DND-41 (cell line): ENCODE results near the gene GPR160.
A peak's percentile ranks its signal among the peaks of the same experiment; 100 is the strongest.
"Not testable (repeated sequence)": the region's sequence is repeated elsewhere in the genome, so short reads cannot be mapped to it uniquely, and the experiment has no call there.

Source experiments
- ATAC-seq: fragments of 200-7000 bp; cut with Tn5 transposase; 3 replicates; pipeline ENCODE4 v1.9.1; 2021; ENCODE audit warnings: low read depth; ENCODE audit not compliant: insufficient read depth
- DNase-seq: peaks from one replicate; pipeline ENCODE4 v3.0.0-alpha.2; 2020
- H2AFZ ChIP-seq: 2 replicates; pipeline ENCODE4 v1.6.0; 2012; ENCODE audit warnings: low read depth, low read length
- H3K27ac ChIP-seq: 2 replicates; pipeline ENCODE4 v1.5.1; 2012; ENCODE audit warnings: low read length, inconsistent platforms
- H3K27me3 ChIP-seq: fragments of 200-600 bp; sonication (generic); 2 replicates; pipeline ENCODE4 v1.6.0; 2012; ENCODE audit warnings: low read length, mild to moderate bottlenecking, inconsistent platforms; ENCODE audit not compliant: insufficient read depth, poor library complexity
- H3K36me3 ChIP-seq: 2 replicates; pipeline ENCODE4 v1.5.1; 2012; ENCODE audit warnings: low read length, inconsistent platforms; ENCODE audit not compliant: insufficient read depth
- H3K4me1 ChIP-seq: 2 replicates; pipeline ENCODE4 v1.5.1; 2012; ENCODE audit warnings: mild to moderate bottlenecking, low read length; ENCODE audit not compliant: insufficient read depth
- H3K4me2 ChIP-seq: 2 replicates; pipeline ENCODE4 v1.6.0; 2012; ENCODE audit warnings: mild to moderate bottlenecking, moderate library complexity, low read length, inconsistent platforms; ENCODE audit not compliant: insufficient read depth
- H3K4me3 ChIP-seq, 2 experiments: fragments of 200-600 bp in 1 of 2; shearing (Covaris generic) in 1 of 2; 2 replicates each; pipeline ENCODE4 v1.5.1; 2012 to 2016; ENCODE audit warnings: inconsistent platforms in 2 of 2, low read length in 2 of 2, mild to moderate bottlenecking in 2 of 2, low read depth in 1 of 2, moderate library complexity in 1 of 2
- H3K79me2 ChIP-seq: 2 replicates; pipeline ENCODE4 v1.6.0; 2012; ENCODE audit warnings: low read length, inconsistent platforms; ENCODE audit not compliant: insufficient read depth
- H3K9ac ChIP-seq: 2 replicates; pipeline ENCODE4 v1.6.0; 2012; ENCODE audit warnings: low read depth, mild to moderate bottlenecking, inconsistent platforms, low read length, moderate library complexity
- H3K9me3 ChIP-seq: 2 replicates; pipeline ENCODE4 v1.5.1; 2012; ENCODE audit warnings: low read length, moderate library complexity, mild to moderate bottlenecking, inconsistent platforms; ENCODE audit not compliant: insufficient read depth, severe bottlenecking
- H4K20me1 ChIP-seq: 2 replicates; pipeline ENCODE4 v1.6.0; 2012; ENCODE audit warnings: low read length; ENCODE audit not compliant: insufficient read depth
- CTCF ChIP-seq: IDR thresholded peaks from 2 replicates; pipeline ENCODE4 v1.5.1; 2012; ENCODE audit warnings: borderline replicate concordance, low read length, moderate library complexity, mild to moderate bottlenecking; ENCODE audit not compliant: poor library complexity, severe bottlenecking; ENCODE audit errors: extremely low read depth
- EZH2 ChIP-seq: IDR thresholded peaks from 3 replicates; pipeline ENCODE4 v1.6.1; 2012; ENCODE audit warnings: borderline replicate concordance, low read depth, mild to moderate bottlenecking, moderate library complexity, low read length, inconsistent platforms; ENCODE audit not compliant: severe bottlenecking

Gene GPR160

GRCh38 chr3:170010498-170010897, 27.3 kb upstream of the GPR160 start:
- no peaks in the 10 kb centered on the region for H3K27me3 ChIP-seq
- ATAC-seq = no peak
- H3K79me2 ChIP-seq = no peaks in the 10 kb centered on the region
- no peak overlapping the region for H3K9ac ChIP-seq
- no peaks in the 10 kb centered on the region for H3K36me3 ChIP-seq
- TF ChIP-seq EZH2 = no peak
- TF ChIP-seq CTCF = no peak
- H3K27ac ChIP-seq = no peak overlapping the region
- H2AFZ ChIP-seq = no peak overlapping the region
- H3K9me3 ChIP-seq = no peaks in the 10 kb centered on the region
- no peak for DNase-seq
- peaks cover 25% of the 10 kb centered on the region for H3K4me1 ChIP-seq
- no peak overlapping the region for H3K4me3 ChIP-seq
- no peaks in the 10 kb centered on the region for H4K20me1 ChIP-seq
- H3K4me2 ChIP-seq = no peak overlapping the region

GRCh38 chr3:170012683-170013400, 25.0 kb upstream of the GPR160 start:
- ATAC-seq (no peak), DNase-seq (no peak)
- Histone ChIP-seq H3K9me3 (no peaks in the 10 kb centered on the region), H3K4me2 (no peak overlapping the region), H3K27me3 (no peaks in the 10 kb centered on the region), H3K9ac (no peak overlapping the region), H3K4me3 (no peak overlapping the region), H4K20me1 (no peaks in the 10 kb centered on the region), H2AFZ (peak overlapping the region; percentile 44; the same call in 1 of the 2 replicates), H3K79me2 (no peaks in the 10 kb centered on the region), H3K4me1 (peaks cover 9% of the 10 kb centered on the region), H3K36me3 (no peaks in the 10 kb centered on the region), H3K27ac (no peak overlapping the region)
- TF ChIP-seq CTCF (no peak), EZH2 (no peak)

- Histone ChIP-seq H3K4me1 (no peaks in the 10 kb centered on the region), H3K79me2 (no peaks in the 10 kb centered on the region), H3K9me3 (no peaks in the 10 kb centered on the region), H3K36me3 (no peaks in the 10 kb centered on the region), H3K9ac (no peak overlapping the region), H3K4me3 (no peak overlapping the region), H3K27ac (no peak overlapping the region), H3K27me3 (no peaks in the 10 kb centered on the region), H3K4me2 (no peak overlapping the region), H2AFZ (no peak overlapping the region), H4K20me1 (no peaks in the 10 kb centered on the region)
- ATAC-seq (no peak), DNase-seq (no peak)
- TF ChIP-seq CTCF (no peak), EZH2 (no peak)
These were observed 21.7 kb upstream of the GPR160 start for GRCh38 chr3:170016057-170016456.

GRCh38 chr3:170019306-170019705, 18.5 kb upstream of the GPR160 start:
- H2AFZ ChIP-seq, H3K36me3 ChIP-seq, H3K4me3 ChIP-seq, H3K27ac ChIP-seq, H3K27me3 ChIP-seq, H3K4me2 ChIP-seq, DNase-seq, H3K79me2 ChIP-seq, H3K4me1 ChIP-seq, H4K20me1 ChIP-seq, H3K9ac ChIP-seq, ATAC-seq, H3K9me3 ChIP-seq: not testable (repeated sequence)
